Epithelial cell of esophagus (primary cell): Measurements from ENCODE around the gene SMCO4.

Experiments
- DNase-seq: peaks from one replicate; pipeline ENCODE4 v3.0.0; 2010; ENCODE audit warnings: low read depth
- H3K4me3 ChIP-seq: 2 replicates; pipeline ENCODE4 v1.5.1; 2011; ENCODE audit warnings: mild to moderate bottlenecking, low read length, control low read depth
- TF ChIP-seq, protein P1 (sequence below): IDR thresholded peaks from 2 replicates; pipeline ENCODE4 v1.5.1; 2011; ENCODE audit warnings: low read depth, mild to moderate bottlenecking, low read length, control low read depth, inconsistent platforms; ENCODE audit not compliant: insufficient read depth; ENCODE audit errors: missing control alignments

SMCO4 gene

DNA sequence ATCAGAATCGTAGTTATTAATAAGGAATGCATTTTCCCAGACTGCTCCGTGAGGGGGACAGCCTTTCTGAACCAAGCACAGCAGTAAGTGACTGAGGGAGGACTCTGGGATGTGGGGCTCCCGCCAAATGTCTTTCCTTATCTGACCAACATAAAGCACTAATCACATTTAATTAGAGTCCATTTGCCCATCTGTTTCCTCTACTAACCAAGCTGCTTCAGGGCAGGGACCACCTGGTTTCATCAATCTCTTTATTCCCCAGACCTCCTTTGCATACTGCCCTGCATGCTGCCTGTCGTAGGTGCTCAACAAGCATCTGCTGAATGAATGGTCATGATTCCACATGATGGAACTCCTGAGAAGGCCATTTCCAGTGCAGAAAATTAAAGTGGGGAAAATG lies 29.4 kb downstream of the SMCO4 start:
- DNase-seq = no peak
- no peak overlapping the region for H3K4me3 ChIP-seq
- TF ChIP-seq, protein P1, sequence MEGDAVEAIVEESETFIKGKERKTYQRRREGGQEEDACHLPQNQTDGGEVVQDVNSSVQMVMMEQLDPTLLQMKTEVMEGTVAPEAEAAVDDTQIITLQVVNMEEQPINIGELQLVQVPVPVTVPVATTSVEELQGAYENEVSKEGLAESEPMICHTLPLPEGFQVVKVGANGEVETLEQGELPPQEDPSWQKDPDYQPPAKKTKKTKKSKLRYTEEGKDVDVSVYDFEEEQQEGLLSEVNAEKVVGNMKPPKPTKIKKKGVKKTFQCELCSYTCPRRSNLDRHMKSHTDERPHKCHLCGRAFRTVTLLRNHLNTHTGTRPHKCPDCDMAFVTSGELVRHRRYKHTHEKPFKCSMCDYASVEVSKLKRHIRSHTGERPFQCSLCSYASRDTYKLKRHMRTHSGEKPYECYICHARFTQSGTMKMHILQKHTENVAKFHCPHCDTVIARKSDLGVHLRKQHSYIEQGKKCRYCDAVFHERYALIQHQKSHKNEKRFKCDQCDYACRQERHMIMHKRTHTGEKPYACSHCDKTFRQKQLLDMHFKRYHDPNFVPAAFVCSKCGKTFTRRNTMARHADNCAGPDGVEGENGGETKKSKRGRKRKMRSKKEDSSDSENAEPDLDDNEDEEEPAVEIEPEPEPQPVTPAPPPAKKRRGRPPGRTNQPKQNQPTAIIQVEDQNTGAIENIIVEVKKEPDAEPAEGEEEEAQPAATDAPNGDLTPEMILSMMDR = no peak

DNA sequence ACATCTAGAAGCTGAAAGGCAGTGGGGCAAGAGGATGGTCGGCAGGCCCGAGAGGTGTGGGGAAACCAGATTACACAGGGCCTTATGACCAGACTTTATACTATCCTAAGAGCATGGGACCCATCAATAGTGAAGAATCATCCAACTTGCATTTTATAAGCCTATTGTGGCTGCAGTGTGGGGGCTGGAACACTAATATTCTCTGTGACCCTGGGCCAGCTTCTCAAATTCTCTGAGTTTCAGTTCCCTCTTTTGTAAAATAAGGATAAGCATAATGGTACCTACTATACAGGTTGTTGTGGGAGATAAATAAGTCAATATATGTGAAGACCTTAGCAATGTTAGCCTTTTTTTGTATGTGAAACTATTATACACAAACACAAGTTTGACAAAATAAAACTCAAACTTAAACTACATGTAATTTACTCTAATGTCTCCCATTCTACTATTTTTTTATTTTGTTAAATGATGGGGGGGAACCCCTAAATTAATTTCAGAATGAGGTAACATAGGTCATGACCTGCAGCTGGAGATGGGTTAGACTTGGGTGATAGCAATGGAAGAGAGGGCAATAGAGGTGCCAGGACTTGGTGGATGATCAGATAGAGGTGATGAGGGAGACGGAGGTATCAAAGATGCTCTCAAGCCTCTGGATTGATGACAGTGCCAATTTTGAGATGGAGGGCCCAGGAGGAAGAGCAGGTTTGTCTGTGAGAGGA lies 30.1 kb downstream of the SMCO4 start:
- DNase-seq = no peak
- TF ChIP-seq, protein P1 = no peak
- H3K4me3 ChIP-seq = no peak overlapping the region

DNA sequence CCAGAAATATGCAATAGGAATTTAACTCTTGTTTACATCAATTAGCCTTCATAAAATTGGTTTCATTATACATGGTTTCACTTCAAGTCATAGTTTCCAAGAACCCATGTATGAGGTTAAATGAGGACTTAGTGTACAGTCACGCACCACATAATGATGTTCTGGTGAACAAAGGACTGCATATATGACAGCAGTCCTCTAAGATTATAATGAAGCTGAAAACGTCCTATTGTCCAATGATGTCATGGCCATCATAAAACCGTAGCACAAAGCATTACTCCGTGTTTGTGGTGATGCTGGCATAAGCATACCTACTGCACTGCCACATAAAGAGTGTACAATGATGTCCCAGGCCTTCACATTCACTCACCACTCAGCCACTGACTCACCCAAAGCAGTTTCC lies 31.1 kb downstream of the SMCO4 start:
- DNase-seq = no peak
- TF ChIP-seq, protein P1 = no peak
- H3K4me3 ChIP-seq = no peak overlapping the region

DNA sequence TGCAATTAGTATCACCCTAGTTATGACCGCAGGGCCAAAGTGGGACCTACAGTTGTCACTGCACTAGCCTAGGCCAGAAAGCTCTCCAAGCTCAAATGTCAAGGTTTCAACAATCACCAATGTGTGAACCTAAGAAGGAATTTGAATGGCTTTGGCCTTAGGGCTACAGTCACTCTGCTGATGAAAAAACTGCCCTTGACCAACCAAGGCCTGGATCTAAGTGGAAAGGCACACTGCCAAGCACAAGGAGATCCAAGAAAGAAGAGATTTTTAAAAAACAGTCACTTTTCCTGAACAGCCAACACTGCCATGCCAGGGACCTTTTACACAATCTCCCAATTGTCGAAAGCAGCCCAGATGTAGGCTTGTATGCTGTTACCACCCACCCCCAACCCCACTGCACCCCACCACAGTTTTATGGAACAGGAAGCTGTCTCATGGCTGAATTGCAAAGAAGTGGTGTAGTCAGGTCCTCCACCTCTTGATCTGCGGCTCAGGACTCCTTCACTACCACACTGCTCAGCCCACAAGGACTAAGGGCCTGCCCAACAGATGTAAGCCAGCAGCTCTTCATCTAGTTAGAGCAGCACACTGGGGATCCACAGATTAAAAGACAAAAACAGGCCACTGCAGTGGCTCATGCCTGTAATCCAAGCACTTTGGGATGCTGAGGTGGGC lies 32.9 kb downstream of the SMCO4 start:
- TF ChIP-seq, protein P1 = no peak
- no peak for DNase-seq
- H3K4me3 ChIP-seq = no peak overlapping the region

DNA sequence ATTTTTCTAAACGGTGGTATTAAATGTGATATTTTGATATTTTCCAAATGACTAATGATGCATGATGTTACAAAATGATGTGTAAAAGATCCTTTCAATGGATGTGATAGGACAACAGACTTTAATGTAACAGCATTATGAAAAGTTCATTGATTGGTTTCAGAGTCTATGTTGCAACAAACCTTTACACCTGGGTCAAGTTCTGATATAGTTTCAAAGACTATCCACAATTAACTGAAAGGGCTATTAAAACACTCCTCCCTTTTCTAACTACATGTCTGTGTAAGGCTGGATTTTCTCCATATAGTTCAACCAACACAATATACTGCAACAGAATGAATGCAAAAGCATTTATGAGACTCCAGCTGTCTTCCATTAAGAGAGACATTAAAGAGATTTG lies 35.7 kb downstream of the SMCO4 start:
- H3K4me3 ChIP-seq = no peak overlapping the region
- DNase-seq = no peak
- TF ChIP-seq, protein P1 = no peak

DNA sequence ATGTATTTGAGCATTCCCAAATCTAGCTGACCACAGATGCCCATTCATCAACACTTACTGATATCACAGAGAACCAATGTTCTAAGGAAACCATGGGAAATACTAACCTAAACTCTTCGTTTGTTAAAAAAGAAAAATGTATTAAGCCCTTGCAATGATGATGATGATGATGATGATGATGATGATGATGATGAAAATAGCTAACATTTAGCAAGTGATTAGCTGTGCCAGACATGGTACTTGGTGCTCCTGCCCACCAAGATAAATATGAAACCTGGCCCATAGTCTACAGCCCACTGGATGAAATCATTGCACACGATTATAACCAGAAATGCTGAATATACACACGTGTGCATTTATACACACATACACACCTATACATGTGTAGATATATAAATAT lies 37.5 kb downstream of the SMCO4 start:
- H3K4me3 ChIP-seq = no peak overlapping the region
- TF ChIP-seq, protein P1 = no peak
- no peak for DNase-seq
